ENCODE results near the gene NDRG2.
A peak's percentile ranks its signal among the peaks of the same experiment; 100 is the strongest.

The NDRG2 gene

GRCh38 chr14:20970983-20971704 is 53.7 kb downstream of the NDRG2 start:
- peak; percentile 77 for DNase-seq (ENCODE audit: low read depth, low spot score)
- no peaks in the 10 kb centered on the region for H3K36me3 ChIP-seq (ENCODE audit: control insufficient read depth, insufficient read depth, low read length)
- peak overlapping the region; percentile 47; the same call in 1 of the 2 replicates for H3K4me3 ChIP-seq (ENCODE audit: low read length)
- peaks cover 6% of the 10 kb centered on the region; the same call in 1 of the 2 replicates for H3K4me1 ChIP-seq (ENCODE audit: control insufficient read depth, insufficient read depth, low read length)
- no peaks in the 10 kb centered on the region for H3K27me3 ChIP-seq (ENCODE audit: control insufficient read depth, insufficient read depth, low read length)
- H3K9me3 ChIP-seq (ENCODE audit: control insufficient read depth, insufficient read depth, low read length): no peaks in the 10 kb centered on the region
- WGBS (ENCODE audit: insufficient coverage, insufficient read length): no CpG with 5 or more reads among the region's 47 CpGs
- H3K27ac ChIP-seq (ENCODE audit: low read length): no peak overlapping the region

- WGBS (ENCODE audit: insufficient coverage, insufficient read length): no CpG with 5 or more reads among the region's 10 CpGs
- DNase-seq (ENCODE audit: low read depth, low spot score): no peak
These were observed 54.2 kb downstream of the NDRG2 start for GRCh38 chr14:20970647-20970982.

DNA sequence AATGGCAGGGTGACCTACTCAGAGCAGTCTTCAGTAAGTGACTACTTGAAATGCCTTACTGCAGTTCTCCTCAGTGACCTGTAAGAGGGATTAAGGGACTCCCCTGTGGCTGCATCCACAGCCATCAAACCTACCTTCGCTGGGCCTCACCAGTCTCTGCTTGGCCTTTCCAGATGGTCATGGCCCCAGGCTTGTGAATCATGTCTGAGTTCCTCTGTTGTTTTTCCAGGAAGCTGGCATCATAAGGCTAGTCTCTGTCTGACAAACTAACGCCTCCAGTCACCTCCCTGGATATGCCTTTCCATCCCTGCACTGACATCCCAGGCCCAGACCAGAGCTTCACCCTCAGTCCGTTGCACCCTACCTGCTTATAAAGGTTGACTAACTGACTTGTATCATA is 55.5 kb downstream of the NDRG2 start:
- no CpG with 5 or more reads among the region's 3 CpGs for WGBS (ENCODE audit: insufficient coverage, insufficient read length)
- Histone ChIP-seq H3K4me1 (ENCODE audit: control insufficient read depth, insufficient read depth, low read length) (peaks cover 6% of the 10 kb centered on the region; the same call in 1 of the 2 replicates), H3K27ac (ENCODE audit: low read length) (no peak overlapping the region), H3K9me3 (ENCODE audit: control insufficient read depth, insufficient read depth, low read length) (no peaks in the 10 kb centered on the region), H3K36me3 (ENCODE audit: control insufficient read depth, insufficient read depth, low read length) (no peaks in the 10 kb centered on the region), H3K27me3 (ENCODE audit: control insufficient read depth, insufficient read depth, low read length) (no peaks in the 10 kb centered on the region), H3K4me3 (ENCODE audit: low read length) (no peak overlapping the region)
- DNase-seq (ENCODE audit: low read depth, low spot score): no peak

More at GRCh38 chr14:20970647-20970982, 54.2 kb downstream of the NDRG2 start:
- peaks cover 6% of the 10 kb centered on the region; the same call in 1 of the 2 replicates for H3K4me1 ChIP-seq (ENCODE audit: control insufficient read depth, insufficient read depth, low read length)
- no peaks in the 10 kb centered on the region for H3K36me3 ChIP-seq (ENCODE audit: control insufficient read depth, insufficient read depth, low read length)
- peak overlapping the region; percentile 8; the same call in 1 of the 2 replicates for H3K4me3 ChIP-seq (ENCODE audit: low read length)
- no peaks in the 10 kb centered on the region for H3K27me3 ChIP-seq (ENCODE audit: control insufficient read depth, insufficient read depth, low read length)
- no peak overlapping the region for H3K27ac ChIP-seq (ENCODE audit: low read length)
- H3K9me3 ChIP-seq (ENCODE audit: control insufficient read depth, insufficient read depth, low read length): no peaks in the 10 kb centered on the region

Measured in iPS DF 6.9 (cell line).